Nephron (organoid): Measurements from ENCODE around the gene SPATS2L.

Source experiments
- H3K27ac Mint-ChIP-seq, 3 experiments: 2 replicates each; pipeline ENCODE4 v1.8.0; 2020; ENCODE audit warnings: mixed read lengths in 3 of 3, mild to moderate bottlenecking in 2 of 3, moderate library complexity in 1 of 3
- H3K27me3 Mint-ChIP-seq: 2 replicates; pipeline ENCODE4 v1.8.0; 2021; ENCODE audit warnings: low read depth, mild to moderate bottlenecking, moderate library complexity, mixed read lengths
- H3K36me3 Mint-ChIP-seq: 2 replicates; pipeline ENCODE4 v1.8.0; 2020; ENCODE audit warnings: low read depth, mixed read lengths
- H3K4me1 Mint-ChIP-seq: 2 replicates; pipeline ENCODE4 v1.8.0; 2020; ENCODE audit warnings: mixed read lengths
- H3K4me3 Mint-ChIP-seq, 3 experiments: 2 replicates each; pipeline ENCODE4 v1.8.0; 2020; ENCODE audit warnings: mild to moderate bottlenecking in 3 of 3, mixed read lengths in 3 of 3, moderate library complexity in 2 of 3
- H3K9me3 Mint-ChIP-seq: 2 replicates; pipeline ENCODE4 v1.8.0; 2020; ENCODE audit warnings: mixed read lengths
- TF ChIP-seq, protein P1 (sequence below), 3 experiments: fragments of 200-600 bp; sonication (generic); IDR thresholded peaks; one replicate each; pipeline ENCODE4 v1.5.0; 2021; ENCODE audit warnings: antibody characterized with exemption in 3 of 3; ENCODE audit not compliant: unreplicated experiment in 3 of 3

Gene SPATS2L

DNA sequence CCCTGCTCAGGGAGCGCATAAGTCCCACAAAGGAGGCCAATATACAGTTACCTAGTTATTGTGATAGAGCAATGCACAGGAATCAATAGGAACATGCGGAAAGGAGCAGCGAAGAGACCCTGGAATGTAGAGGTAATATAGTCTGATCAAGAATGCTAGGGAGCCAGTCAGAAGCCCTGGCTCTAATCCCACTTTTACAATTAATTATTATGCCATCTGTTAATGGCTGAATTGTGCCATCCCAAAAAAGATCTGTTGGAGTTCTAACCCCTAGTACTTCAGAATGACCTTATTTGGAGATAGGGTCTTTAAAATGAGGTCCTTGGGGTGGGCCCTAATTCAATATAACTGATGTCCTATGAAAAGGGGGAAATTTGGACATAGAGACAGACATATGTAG is 7.7 kb upstream of the SPATS2L start:
- H3K4me1 Mint-ChIP-seq, result peaks cover 56% of the 10 kb centered on the region
- H3K4me3 Mint-ChIP-seq, result no peak overlapping the region
- TF ChIP-seq, protein P1, sequence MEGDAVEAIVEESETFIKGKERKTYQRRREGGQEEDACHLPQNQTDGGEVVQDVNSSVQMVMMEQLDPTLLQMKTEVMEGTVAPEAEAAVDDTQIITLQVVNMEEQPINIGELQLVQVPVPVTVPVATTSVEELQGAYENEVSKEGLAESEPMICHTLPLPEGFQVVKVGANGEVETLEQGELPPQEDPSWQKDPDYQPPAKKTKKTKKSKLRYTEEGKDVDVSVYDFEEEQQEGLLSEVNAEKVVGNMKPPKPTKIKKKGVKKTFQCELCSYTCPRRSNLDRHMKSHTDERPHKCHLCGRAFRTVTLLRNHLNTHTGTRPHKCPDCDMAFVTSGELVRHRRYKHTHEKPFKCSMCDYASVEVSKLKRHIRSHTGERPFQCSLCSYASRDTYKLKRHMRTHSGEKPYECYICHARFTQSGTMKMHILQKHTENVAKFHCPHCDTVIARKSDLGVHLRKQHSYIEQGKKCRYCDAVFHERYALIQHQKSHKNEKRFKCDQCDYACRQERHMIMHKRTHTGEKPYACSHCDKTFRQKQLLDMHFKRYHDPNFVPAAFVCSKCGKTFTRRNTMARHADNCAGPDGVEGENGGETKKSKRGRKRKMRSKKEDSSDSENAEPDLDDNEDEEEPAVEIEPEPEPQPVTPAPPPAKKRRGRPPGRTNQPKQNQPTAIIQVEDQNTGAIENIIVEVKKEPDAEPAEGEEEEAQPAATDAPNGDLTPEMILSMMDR (IDR thresholded peaks at IDR 0.05; ENCODE audit: unreplicated experiment in 3 of 3), result no peak

DNA sequence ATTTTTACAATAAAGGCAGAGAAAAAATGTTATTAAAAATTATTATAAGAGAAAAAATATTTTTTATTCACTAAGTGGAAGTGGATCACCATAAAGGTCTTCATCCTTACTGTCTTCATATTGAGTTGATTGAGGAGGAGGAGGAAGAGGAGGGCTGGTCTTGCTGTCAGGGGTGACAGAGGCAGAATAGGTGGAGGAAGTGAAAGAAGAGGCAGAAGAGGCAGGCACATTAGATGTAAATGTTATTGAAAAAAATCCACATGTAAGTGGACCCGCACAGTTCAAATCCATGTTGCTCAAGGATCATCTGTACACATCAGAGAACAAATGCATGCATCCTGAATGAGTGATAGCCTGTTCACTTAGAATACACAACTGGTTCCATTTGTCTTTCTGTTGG is 6.4 kb upstream of the SPATS2L start:
- H3K9me3 Mint-ChIP-seq, result no peaks in the 10 kb centered on the region
- no peaks in the 10 kb centered on the region for H3K36me3 Mint-ChIP-seq
- no peaks in the 10 kb centered on the region for H3K27me3 Mint-ChIP-seq
- H3K4me1 Mint-ChIP-seq, result peaks cover 61% of the 10 kb centered on the region
- H3K4me3 Mint-ChIP-seq, result no peak overlapping the region
- H3K27ac Mint-ChIP-seq, result peak overlapping the region in 1 of 3 experiments; percentile 39
- TF ChIP-seq, protein P1 (IDR thresholded peaks at IDR 0.05; ENCODE audit: unreplicated experiment in 3 of 3), result no peak

More for the DNA sequence above, 7.7 kb upstream of the SPATS2L start:
- no peaks in the 10 kb centered on the region for H3K9me3 Mint-ChIP-seq
- no peaks in the 10 kb centered on the region for H3K36me3 Mint-ChIP-seq
- H3K27ac Mint-ChIP-seq, result peak overlapping the region; percentile 39 to 81 (median 75)
- H3K27me3 Mint-ChIP-seq, result no peaks in the 10 kb centered on the region

DNA sequence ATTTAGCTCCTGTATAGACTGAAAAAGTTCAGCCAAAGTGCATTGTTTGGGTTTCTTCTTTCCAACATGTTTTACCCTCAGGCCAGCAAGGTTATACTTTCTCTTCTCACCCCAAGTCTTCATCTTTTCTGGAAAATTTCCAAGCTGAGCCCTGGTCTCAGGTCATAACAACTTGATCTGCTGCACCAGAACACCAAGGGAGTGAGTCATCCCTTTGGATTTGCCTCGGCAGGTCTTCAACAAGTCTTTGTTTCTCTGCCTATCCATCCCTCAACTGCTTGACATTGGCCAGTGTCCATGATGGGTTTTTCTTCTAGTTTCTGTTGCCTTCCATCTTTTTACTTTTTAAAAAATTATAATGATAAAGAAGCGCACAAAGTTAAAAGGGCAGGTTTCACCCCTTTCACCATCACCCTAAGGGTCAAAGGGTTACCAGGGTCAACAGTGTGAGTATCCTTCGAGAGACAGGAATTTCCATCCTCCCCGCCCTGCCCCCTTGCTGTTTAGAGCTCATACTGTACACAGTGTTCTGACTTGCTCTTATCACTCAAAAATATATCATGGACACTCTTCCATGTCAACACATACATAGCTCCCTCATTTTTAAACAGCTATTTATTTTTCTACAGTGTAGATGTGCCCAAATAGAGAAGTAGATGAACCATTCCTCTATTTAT is 5.7 kb upstream of the SPATS2L start:
- Mint-ChIP-seq H3K4me1 (peaks cover 61% of the 10 kb centered on the region), H3K27ac (peak overlapping the region in 2 of 3 experiments; percentile 10 to 39), H3K4me3 (no peak overlapping the region), H3K9me3 (no peaks in the 10 kb centered on the region), H3K27me3 (no peaks in the 10 kb centered on the region), H3K36me3 (no peaks in the 10 kb centered on the region)
- TF ChIP-seq, protein P1 (IDR thresholded peaks at IDR 0.05; ENCODE audit: unreplicated experiment in 3 of 3), result no peak

DNA sequence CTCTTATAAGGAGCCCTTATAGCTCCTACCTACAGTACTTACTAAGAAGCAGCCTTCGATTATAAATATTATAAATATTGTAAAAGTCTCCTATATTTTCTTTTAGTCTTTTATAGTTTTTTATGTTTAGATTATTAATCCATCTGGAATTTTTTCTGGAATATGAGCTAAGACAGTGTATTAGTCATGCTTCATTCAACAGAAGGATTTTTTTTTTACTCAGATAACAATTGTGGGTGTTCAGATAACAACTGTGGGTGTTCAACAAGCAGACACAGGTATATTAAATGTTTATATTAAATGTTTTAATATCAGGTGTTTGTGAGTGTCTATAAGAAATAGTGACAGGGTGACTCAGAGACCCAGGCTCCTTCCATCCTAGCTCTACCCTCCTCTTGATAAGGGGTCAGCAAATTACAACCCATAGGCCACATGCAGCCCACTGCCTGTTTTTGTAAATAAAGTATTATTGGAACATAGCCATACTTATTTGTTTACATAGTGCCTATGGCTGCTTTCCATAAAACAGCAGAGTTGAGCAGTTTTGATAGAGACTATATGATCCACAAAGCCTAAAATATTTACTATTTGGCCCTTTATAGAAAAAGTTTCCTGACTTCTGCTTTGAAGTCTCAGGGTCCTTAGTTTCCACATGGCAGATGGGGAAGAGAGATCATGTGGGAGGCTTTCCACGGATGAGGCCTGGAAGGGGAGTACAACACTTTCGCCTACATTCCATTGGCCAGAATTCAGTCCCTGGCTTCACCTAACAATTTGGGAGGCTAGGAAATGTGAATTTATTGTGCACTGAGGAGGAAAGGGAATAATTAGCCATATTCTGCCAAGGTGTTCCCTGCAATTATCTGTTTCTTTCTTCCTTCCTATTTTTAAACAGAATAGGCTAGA is 4.3 kb upstream of the SPATS2L start:
- no peaks in the 10 kb centered on the region for H3K36me3 Mint-ChIP-seq
- TF ChIP-seq, protein P1 (IDR thresholded peaks at IDR 0.05; ENCODE audit: unreplicated experiment in 3 of 3), result no peak
- H3K27ac Mint-ChIP-seq, result peak overlapping the region; percentile 37 to 53 (median 50)
- peak overlapping the region in 1 of 3 experiments; percentile 14 for H3K4me3 Mint-ChIP-seq
- H3K27me3 Mint-ChIP-seq, result no peaks in the 10 kb centered on the region
- H3K4me1 Mint-ChIP-seq, result peaks cover 61% of the 10 kb centered on the region
- no peaks in the 10 kb centered on the region for H3K9me3 Mint-ChIP-seq

DNA sequence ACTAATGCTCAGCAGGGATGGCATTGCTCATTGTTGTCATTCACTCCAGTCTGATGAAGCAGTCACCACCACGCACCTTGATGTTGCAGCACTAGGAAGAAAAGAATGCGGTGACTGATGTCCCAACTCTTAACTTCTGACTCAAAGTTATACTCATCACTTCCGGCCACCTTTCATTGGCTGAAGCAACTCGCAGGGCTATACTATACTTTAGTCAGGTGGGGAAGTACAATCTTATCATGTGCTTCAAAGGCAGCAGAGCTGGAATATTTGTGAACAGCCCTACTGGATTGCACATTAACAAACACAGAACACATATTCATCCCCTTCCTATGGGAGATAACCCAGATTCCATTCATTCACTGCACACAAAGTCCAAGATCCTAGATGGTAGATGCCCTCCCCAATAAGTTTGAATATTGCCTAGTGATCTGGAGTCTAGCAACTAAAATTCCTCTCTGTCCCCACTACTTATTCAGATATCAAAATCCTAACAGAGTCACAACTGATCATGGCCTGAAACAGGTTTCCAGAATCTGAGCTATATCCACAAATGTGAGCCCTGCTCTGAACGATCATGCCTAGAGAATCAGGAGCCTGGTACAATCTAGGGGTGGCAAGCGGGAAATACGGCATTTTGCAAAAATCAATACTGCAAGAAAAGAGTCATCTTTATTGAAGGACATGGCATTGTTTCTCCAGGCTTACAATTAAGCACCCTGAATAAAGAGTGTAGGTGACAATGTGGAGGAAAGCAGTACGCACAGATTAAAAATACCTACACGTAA is 3.4 kb upstream of the SPATS2L start:
- H3K27me3 Mint-ChIP-seq, result no peaks in the 10 kb centered on the region
- no peaks in the 10 kb centered on the region for H3K9me3 Mint-ChIP-seq
- H3K36me3 Mint-ChIP-seq, result no peaks in the 10 kb centered on the region

More for the DNA sequence above, 3.4 kb upstream of the SPATS2L start:
- peaks cover 61% of the 10 kb centered on the region for H3K4me1 Mint-ChIP-seq
- peak overlapping the region in 1 of 3 experiments; percentile 15 for H3K4me3 Mint-ChIP-seq
- peak overlapping the region; percentile 13 to 53 (median 37) for H3K27ac Mint-ChIP-seq
- TF ChIP-seq, protein P1 (IDR thresholded peaks at IDR 0.05; ENCODE audit: unreplicated experiment in 3 of 3), result no peak
